Peyer's patch (tissue), 4 donors: ENCODE measurements around the gene USP32.

ENCODE experiments used
- POLR2A ChIP-seq, 2 donors: fragments of 450-650 bp; IDR thresholded peaks; one replicate each; pipeline ENCODE4 v1.5.1; 2017; ENCODE audit warnings: antibody characterized with exemption in 2 of 2, mild to moderate bottlenecking in 2 of 2, moderate library complexity in 2 of 2
- TF ChIP-seq, protein P1 (sequence below), 6 experiments: fragments of 450-650 bp in 4 of 6; fragments of 200-600 bp in 2 of 6; sonication (generic) in 1 of 6; IDR thresholded peaks; one replicate each; pipeline ENCODE4 v1.5.1; 2017 to 2019; ENCODE audit warnings: antibody characterized with exemption in 6 of 6, mild to moderate bottlenecking in 3 of 6, moderate library complexity in 1 of 6

DNA sequence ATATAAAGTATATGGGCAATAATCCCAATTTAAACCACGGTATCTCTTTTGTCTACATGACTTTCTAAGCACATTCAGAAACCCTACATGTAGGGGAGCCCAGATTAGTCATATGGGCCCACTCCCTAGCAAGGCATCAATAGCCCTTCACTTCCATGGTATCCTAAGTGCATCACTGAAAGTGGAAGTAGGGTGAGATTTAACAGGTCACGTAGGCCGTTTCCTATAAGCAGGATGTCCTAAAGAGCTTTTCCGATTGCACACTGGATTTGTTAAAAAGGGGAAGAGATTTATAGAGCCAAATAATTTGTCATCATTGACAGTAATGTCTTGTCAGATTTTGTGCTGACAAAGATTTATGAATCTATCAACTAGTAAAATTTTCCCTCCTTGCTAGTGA is 203.2 kb downstream of the USP32 start:
- TF ChIP-seq POLR2A (IDR thresholded peaks at IDR 0.05): no peak
- TF ChIP-seq, protein P1, sequence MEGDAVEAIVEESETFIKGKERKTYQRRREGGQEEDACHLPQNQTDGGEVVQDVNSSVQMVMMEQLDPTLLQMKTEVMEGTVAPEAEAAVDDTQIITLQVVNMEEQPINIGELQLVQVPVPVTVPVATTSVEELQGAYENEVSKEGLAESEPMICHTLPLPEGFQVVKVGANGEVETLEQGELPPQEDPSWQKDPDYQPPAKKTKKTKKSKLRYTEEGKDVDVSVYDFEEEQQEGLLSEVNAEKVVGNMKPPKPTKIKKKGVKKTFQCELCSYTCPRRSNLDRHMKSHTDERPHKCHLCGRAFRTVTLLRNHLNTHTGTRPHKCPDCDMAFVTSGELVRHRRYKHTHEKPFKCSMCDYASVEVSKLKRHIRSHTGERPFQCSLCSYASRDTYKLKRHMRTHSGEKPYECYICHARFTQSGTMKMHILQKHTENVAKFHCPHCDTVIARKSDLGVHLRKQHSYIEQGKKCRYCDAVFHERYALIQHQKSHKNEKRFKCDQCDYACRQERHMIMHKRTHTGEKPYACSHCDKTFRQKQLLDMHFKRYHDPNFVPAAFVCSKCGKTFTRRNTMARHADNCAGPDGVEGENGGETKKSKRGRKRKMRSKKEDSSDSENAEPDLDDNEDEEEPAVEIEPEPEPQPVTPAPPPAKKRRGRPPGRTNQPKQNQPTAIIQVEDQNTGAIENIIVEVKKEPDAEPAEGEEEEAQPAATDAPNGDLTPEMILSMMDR (IDR thresholded peaks at IDR 0.05): no peak
